T-cell (primary cell): ENCODE results near the gene VAT1L. TPM values are rescaled to one million over a fixed set of nuclear protein-coding genes. Genes with fewer than 3 reads are reported as not detected.

Source experiments
- ATAC-seq, 4 experiments: fragments of 200-7000 bp in 3 of 4; fragments of 150-1000 bp in 1 of 4; cut with Tn5 transposase; replicated peaks in 1 of 4; 1 replicate in 3 of 4; 2 replicates in 1 of 4; pipeline ENCODE4 v1.10.0; 2021; ENCODE audit warnings: moderate library complexity in 3 of 4, mild to moderate bottlenecking in 2 of 4, moderate number of reproducible peaks in 1 of 4
- CTCF ChIA-PET, 2 donors: fragments of 300-600 bp; sonication (Branson Sonifier 250); formaldehyde crosslinking; loops; one replicate each; lab custom pipeline; 2022; ENCODE audit warnings: antibody characterized with exemption in 2 of 2; lab: Charles Lee
- POLR2A ChIA-PET, 2 donors: fragments of 300-600 bp; sonication (Branson Sonifier 250); formaldehyde crosslinking; loops; one replicate each; lab custom pipeline; 2022; ENCODE audit warnings: antibody characterized with exemption in 2 of 2; lab: Charles Lee
- DNase-seq, 35 experiments: peaks; one replicate each; pipeline versions ENCODE4 v3.0.0 to v3.0.0-alpha.2; 2013 to 2023
- H3K27ac ChIP-seq: one replicate; pipeline ENCODE4 v1.5.1; 2013; ENCODE audit warnings: low read length
- H3K27me3 ChIP-seq, 2 experiments: replicated peaks in 1 of 2; 1 replicate in 1 of 2; 2 replicates in 1 of 2; pipeline versions ENCODE4 v1.6.1 to v1.7.0; 2013; ENCODE audit warnings: low read length in 1 of 2, mixed read lengths in 1 of 2; ENCODE audit not compliant: control insufficient read depth in 2 of 2, insufficient read depth in 2 of 2; ENCODE audit errors: extremely low read depth in 1 of 2
- H3K36me3 ChIP-seq, 2 donors: 1 replicate in 1 of 2; 2 replicates in 1 of 2; pipeline versions ENCODE4 v1.6.1 to v1.7.0; 2013; ENCODE audit warnings: low read length in 1 of 2; ENCODE audit not compliant: control insufficient read depth in 2 of 2, insufficient read depth in 1 of 2; ENCODE audit errors: extremely low read depth in 1 of 2
- H3K4me1 ChIP-seq, 2 experiments: 1 replicate in 1 of 2; 2 replicates in 1 of 2; pipeline versions ENCODE4 v1.6.1 to v1.7.0; 2013; ENCODE audit warnings: low read length in 2 of 2, mixed read lengths in 1 of 2; ENCODE audit not compliant: insufficient read depth in 2 of 2, control insufficient read depth in 1 of 2; ENCODE audit errors: extremely low read depth in 1 of 2
- H3K4me3 ChIP-seq, 2 donors: 1 replicate in 1 of 2; 2 replicates in 1 of 2; pipeline versions ENCODE4 v1.5.1 to v1.7.0; 2013; ENCODE audit warnings: mild to moderate bottlenecking in 2 of 2, low read length in 1 of 2, moderate library complexity in 1 of 2; ENCODE audit not compliant: control insufficient read depth in 1 of 2; ENCODE audit errors: extremely low read depth in 1 of 2
- H3K9me3 ChIP-seq: 2 replicates; pipeline ENCODE4 v1.7.0; 2013
- H3K27ac Mint-ChIP-seq, 2 donors: one replicate each; pipeline ENCODE4 v1.8.0; 2020 to 2021; ENCODE audit warnings: mild to moderate bottlenecking in 2 of 2, mixed read lengths in 2 of 2
- H3K27me3 Mint-ChIP-seq, 2 donors: one replicate each; pipeline ENCODE4 v1.8.0; 2021 to 2022; ENCODE audit warnings: mixed read lengths in 2 of 2
- H3K36me3 Mint-ChIP-seq: one replicate; pipeline ENCODE4 v1.8.0; 2021; ENCODE audit warnings: mixed read lengths
- H3K4me1 Mint-ChIP-seq, 3 donors: one replicate each; pipeline ENCODE4 v1.8.0; 2020 to 2022; ENCODE audit warnings: mixed read lengths in 3 of 3, mild to moderate bottlenecking in 1 of 3
- H3K4me3 Mint-ChIP-seq, 3 donors: one replicate each; pipeline ENCODE4 v1.8.0; 2020 to 2022; ENCODE audit warnings: mild to moderate bottlenecking in 3 of 3, mixed read lengths in 3 of 3, moderate library complexity in 3 of 3
- H3K9me3 Mint-ChIP-seq, 3 donors: one replicate each; pipeline ENCODE4 v1.8.0; 2020 to 2022; ENCODE audit warnings: mixed read lengths in 3 of 3
- WGBS: methylation state at CpG from one replicate; pipeline ENCODE4 v1.1.5; 2013; ENCODE audit warnings: missing lambda C conversion rate; ENCODE audit not compliant: insufficient coverage; 5-methylcytosine and 5-hydroxymethylcytosine counted together
- total RNA-seq, 35 experiments: library from RNA in 6 of 35; stranded (reverse) in 6 of 35; fragments of 120-200 nt in 1 of 35; gene quantifications; one replicate each; pipeline versions ENCODE4 v1.2.1 to v1.2.4 and lab custom pipeline; 2013 to 2026

VAT1L gene
- total RNA-seq, 5 donors from 2014 or later (not counting 1 experiment from before 2014, with no cell fraction given), result 0.10 to 0.12 TPM; not detected in 3

DNA sequence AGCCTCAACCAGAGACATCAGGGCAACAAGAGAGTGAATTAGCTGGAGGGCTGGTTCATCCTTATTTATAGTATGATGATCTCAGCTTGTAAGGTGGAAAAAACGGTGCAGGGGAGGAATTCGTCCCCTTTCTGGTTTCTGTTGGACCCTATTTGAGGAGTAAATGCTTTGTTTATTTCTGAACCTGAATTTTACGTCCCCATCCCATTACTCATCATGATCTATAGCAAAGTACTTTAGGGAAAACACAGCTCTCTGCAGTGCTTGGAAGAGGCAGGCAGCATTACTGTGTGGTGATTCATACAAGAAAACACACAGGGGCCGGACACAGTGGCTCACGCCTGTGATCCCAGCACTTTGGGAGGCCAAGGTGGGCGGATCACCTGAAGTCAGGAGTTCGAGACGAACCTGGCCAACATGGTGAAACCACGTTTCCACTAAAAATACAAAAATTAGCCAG is 8.0 kb upstream of the VAT1L start:
- no peaks in the 10 kb centered on the region for H3K36me3 ChIP-seq
- no peaks in the 10 kb centered on the region for H3K4me1 ChIP-seq
- peaks cover 10 to 12% of the 10 kb centered on the region in 2 donors for H3K27me3 Mint-ChIP-seq
- WGBS, result 78% methylated on average over 4 of the region's 9 CpGs
- no peaks in the 10 kb centered on the region for H3K4me1 Mint-ChIP-seq
- DNase-seq, result no peak
- H3K9me3 Mint-ChIP-seq, result no peaks in the 10 kb centered on the region
- peaks cover 0 to 2% of the 10 kb centered on the region in 2 experiments for H3K27me3 ChIP-seq
- CTCF ChIA-PET, result no interaction called here
- H3K9me3 ChIP-seq, result no peaks in the 10 kb centered on the region
- POLR2A ChIA-PET, result no interaction called here
- H3K4me3 ChIP-seq, result no peak overlapping the region
- H3K36me3 Mint-ChIP-seq, result no peaks in the 10 kb centered on the region
- H3K4me3 Mint-ChIP-seq, result no peak overlapping the region
- no peak for ATAC-seq
- H3K27ac Mint-ChIP-seq, result no peak overlapping the region
- H3K27ac ChIP-seq, result no peak overlapping the region

DNA sequence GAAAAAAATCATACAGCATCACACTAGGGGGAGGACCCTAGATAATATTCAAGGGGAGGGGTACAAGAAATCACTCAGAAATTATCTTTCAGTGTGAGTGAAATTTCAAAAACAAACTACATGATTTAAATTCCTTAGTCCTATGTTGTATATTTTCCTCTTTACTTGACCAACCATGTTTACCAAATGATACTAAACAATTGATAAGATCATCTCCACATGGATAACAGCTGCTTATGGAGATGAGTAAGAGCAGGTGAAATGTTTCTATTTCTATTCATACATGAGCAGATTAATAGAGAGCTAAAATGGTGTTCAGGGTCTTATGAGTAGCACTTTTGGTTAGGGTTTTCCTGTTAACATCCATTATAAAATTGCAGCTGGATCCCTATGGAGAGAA is 7.3 kb upstream of the VAT1L start:
- Histone ChIP-seq H3K4me3 (no peak overlapping the region), H3K9me3 (no peaks in the 10 kb centered on the region), H3K27ac (no peak overlapping the region), H3K4me1 (no peaks in the 10 kb centered on the region), H3K27me3 (peaks cover 0 to 2% of the 10 kb centered on the region in 2 experiments), H3K36me3 (no peaks in the 10 kb centered on the region)
- H3K27ac Mint-ChIP-seq, result no peak overlapping the region
- peaks cover 12 to 13% of the 10 kb centered on the region in 2 donors for H3K27me3 Mint-ChIP-seq
- DNase-seq (no peak), ATAC-seq (no peak)
- ChIA-PET POLR2A (no interaction called here), CTCF (no interaction called here)
- no peaks in the 10 kb centered on the region for H3K4me1 Mint-ChIP-seq
- H3K9me3 Mint-ChIP-seq, result no peaks in the 10 kb centered on the region
- H3K4me3 Mint-ChIP-seq, result no peak overlapping the region
- no peaks in the 10 kb centered on the region for H3K36me3 Mint-ChIP-seq

GRCh38 chr16:77782694-77783093 is 5.7 kb upstream of the VAT1L start:
- POLR2A ChIA-PET, result no interaction called here
- no peak for ATAC-seq
- Histone ChIP-seq H3K36me3 (no peaks in the 10 kb centered on the region), H3K4me1 (no peaks in the 10 kb centered on the region), H3K27ac (no peak overlapping the region), H3K9me3 (no peaks in the 10 kb centered on the region), H3K27me3 (peaks cover under 1 to 3% of the 10 kb centered on the region in 2 experiments), H3K4me3 (no peak overlapping the region)
- Mint-ChIP-seq H3K27me3 (peaks cover 26 to 28% of the 10 kb centered on the region in 2 donors), H3K4me1 (peaks cover 0 to 4% (median under 1%) of the 10 kb centered on the region in 3 donors), H3K4me3 (no peak overlapping the region), H3K9me3 (no peaks in the 10 kb centered on the region), H3K36me3 (no peaks in the 10 kb centered on the region), H3K27ac (no peak overlapping the region)
- CTCF ChIA-PET, result no interaction called here
- no peak for DNase-seq
- WGBS, result no CpG with 5 or more reads among the region's 2 CpGs

- ATAC-seq (no peak), DNase-seq (no peak)
- CTCF ChIA-PET, result no interaction called here
- H3K9me3 Mint-ChIP-seq, result no peaks in the 10 kb centered on the region
- Histone ChIP-seq H3K27ac (no peak overlapping the region), H3K4me3 (no peak overlapping the region), H3K27me3 (peaks cover 10 to 22% of the 10 kb centered on the region in 2 experiments), H3K4me1 (peaks cover 0 to 13% of the 10 kb centered on the region in 2 experiments), H3K9me3 (no peaks in the 10 kb centered on the region), H3K36me3 (no peaks in the 10 kb centered on the region)
- no peak overlapping the region for H3K4me3 Mint-ChIP-seq
- H3K27me3 Mint-ChIP-seq, result peaks cover 36 to 42% of the 10 kb centered on the region in 2 donors
- POLR2A ChIA-PET, result interaction anchor here in 1 of 2 donors (0.6 kb wide), 1 partner anchor 11 kb away, joined by 7 read pairs; no protein-coding TSS in a partner anchor
- 93% methylated on average over 31 of the region's 38 CpGs for WGBS
- H3K27ac Mint-ChIP-seq, result no peak overlapping the region
- peaks cover 5 to 16% (median 12%) of the 10 kb centered on the region in 3 donors for H3K4me1 Mint-ChIP-seq
- no peaks in the 10 kb centered on the region for H3K36me3 Mint-ChIP-seq
Measured at GRCh38 chr16:77784441-77785372, 3.7 kb upstream of the VAT1L start.

GRCh38 chr16:77785373-77785764 is 3.0 kb upstream of the VAT1L start:
- DNase-seq (no peak), ATAC-seq (no peak)
- H3K27me3 Mint-ChIP-seq, result peaks cover 40 to 49% of the 10 kb centered on the region in 2 donors
- no peaks in the 10 kb centered on the region for H3K36me3 Mint-ChIP-seq
- H3K4me1 Mint-ChIP-seq, result peaks cover 5 to 16% (median 12%) of the 10 kb centered on the region in 3 donors
- Histone ChIP-seq H3K27ac (no peak overlapping the region), H3K36me3 (no peaks in the 10 kb centered on the region), H3K9me3 (no peaks in the 10 kb centered on the region), H3K4me3 (no peak overlapping the region), H3K27me3 (peaks cover 13 to 28% of the 10 kb centered on the region in 2 experiments), H3K4me1 (peaks cover 0 to 13% of the 10 kb centered on the region in 2 experiments)
- H3K4me3 Mint-ChIP-seq, result no peak overlapping the region
- ChIA-PET POLR2A (no interaction called here), CTCF (no interaction called here)
- H3K27ac Mint-ChIP-seq, result no peak overlapping the region
- H3K9me3 Mint-ChIP-seq, result no peaks in the 10 kb centered on the region
- 83% methylated on average over 1 of the region's 2 CpGs for WGBS

DNA sequence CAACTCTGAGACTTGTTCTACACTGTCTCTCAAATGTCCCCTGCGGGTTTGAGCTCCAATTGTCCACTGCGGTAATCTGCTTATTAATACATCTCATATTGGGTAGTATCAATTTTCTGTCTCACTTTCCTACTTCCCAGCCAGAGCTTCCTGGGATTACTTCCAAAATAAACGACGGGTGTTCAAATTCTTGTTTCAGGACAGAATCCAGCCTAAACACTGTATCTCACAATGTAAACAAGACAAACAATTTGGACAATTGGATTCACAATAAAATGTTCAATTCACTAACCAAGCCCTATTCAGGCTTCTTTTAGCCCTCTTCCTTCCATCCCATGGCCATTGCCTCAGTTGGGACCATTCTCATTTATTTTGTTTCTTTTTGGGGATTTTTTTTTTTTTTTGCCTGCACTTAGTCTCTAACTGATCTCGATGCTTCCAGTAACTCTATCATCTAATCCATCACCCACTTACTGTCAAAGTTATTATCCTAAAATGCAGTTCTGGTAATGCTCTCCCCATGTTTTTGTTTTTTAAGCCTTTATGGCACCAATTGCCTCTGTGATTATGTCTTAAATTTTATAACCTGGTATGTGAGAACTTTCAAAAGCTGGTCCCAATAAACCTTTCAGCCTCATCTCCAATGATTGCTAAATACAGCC is 2.0 kb upstream of the VAT1L start:
- POLR2A ChIA-PET, result no interaction called here
- WGBS, result 89% methylated on average over 3 of the region's 5 CpGs
- Mint-ChIP-seq H3K9me3 (no peaks in the 10 kb centered on the region), H3K4me3 (no peak overlapping the region), H3K27ac (no peak overlapping the region), H3K4me1 (peaks cover 5 to 16% (median 12%) of the 10 kb centered on the region in 3 donors), H3K36me3 (no peaks in the 10 kb centered on the region), H3K27me3 (peaks cover 50 to 55% of the 10 kb centered on the region in 2 donors)
- H3K4me1 ChIP-seq, result peaks cover 0 to 13% of the 10 kb centered on the region in 2 experiments
- no peaks in the 10 kb centered on the region for H3K9me3 ChIP-seq
- no peak for DNase-seq
- ATAC-seq, result no peak
- H3K27ac ChIP-seq, result no peak overlapping the region
- CTCF ChIA-PET, result interaction anchor here in 1 of 2 donors (0.5 kb wide), 1 partner anchor 35 kb away, joined by 5 read pairs; no protein-coding TSS in a partner anchor
- no peak overlapping the region for H3K4me3 ChIP-seq
- H3K36me3 ChIP-seq, result no peaks in the 10 kb centered on the region
- peaks cover 13 to 29% of the 10 kb centered on the region in 2 experiments for H3K27me3 ChIP-seq
